Uterus (tissue), 4 donors: ENCODE measurements around the gene LRRC4C. TPM values are rescaled to one million over a fixed set of nuclear protein-coding genes. Genes with fewer than 3 reads are reported as not detected.

Experiments used
- DNase-seq, 2 donors: peaks; one replicate each; pipeline ENCODE4 v3.0.0-alpha.2; 2019 to 2020
- H3K27ac ChIP-seq, 2 donors: fragments of 200-600 bp; sonication (generic); 1 replicate in 1 of 2; 2 replicates in 1 of 2; pipeline ENCODE4 v1.5.1; 2016 to 2018
- H3K27me3 ChIP-seq, 2 donors: fragments of 200-600 bp; sonication (generic); one replicate each; pipeline ENCODE4 v1.5.1; 2018 to 2019; ENCODE audit warnings: control low read depth in 1 of 2
- H3K36me3 ChIP-seq, 2 donors: fragments of 200-600 bp; sonication (generic); one replicate each; pipeline ENCODE4 v1.5.1; 2019; ENCODE audit warnings: control low read depth in 1 of 2
- H3K4me1 ChIP-seq, 2 donors: fragments of 200-600 bp; sonication (generic); one replicate each; pipeline ENCODE4 v1.5.1; 2018 to 2019; ENCODE audit warnings: control low read depth in 1 of 2
- H3K4me3 ChIP-seq, 2 donors: fragments of 200-600 bp; sonication (generic); 1 replicate in 1 of 2; 2 replicates in 1 of 2; pipeline ENCODE4 v1.5.1; 2018 to 2019; ENCODE audit warnings: mild to moderate bottlenecking in 1 of 2
- H3K9me3 ChIP-seq, 2 donors: fragments of 200-600 bp; sonication (generic); one replicate each; pipeline ENCODE4 v1.5.1; 2019; ENCODE audit warnings: control low read depth in 1 of 2
- POLR2A ChIP-seq, 2 donors: fragments of 450-650 bp; IDR thresholded peaks; one replicate each; pipeline ENCODE4 v1.6.1; 2016; ENCODE audit warnings: antibody characterized with exemption in 2 of 2, mild to moderate bottlenecking in 1 of 2, moderate library complexity in 1 of 2
- intact Hi-C: fragments of 100-400 bp; cut with DNase I; formaldehyde crosslinking; loops from one replicate; pipeline ENCODE4 v1.15.1; 2023; ENCODE audit warnings: low total_unique reads
- total RNA-seq, 4 donors: library from RNA; depleted of rRNA in 3 of 4; stranded (reverse); fragments of >200 nt in 3 of 4; gene quantifications; one replicate each; pipeline versions ENCODE4 v1.1.0 to v1.2.4, GENCODE V29; 2014 to 2023
- TF ChIP-seq, protein P1 (sequence below), 4 experiments: fragments of 200-600 bp in 2 of 4; fragments of 450-650 bp in 2 of 4; sonication (generic) in 2 of 4; IDR thresholded peaks; one replicate each; pipeline ENCODE4 v1.5.1; 2016 to 2019; ENCODE audit warnings: antibody characterized with exemption in 4 of 4, mild to moderate bottlenecking in 2 of 4, moderate library complexity in 1 of 4
- donor health status: DM: yes; HTN: yes; CAD: no.

Gene LRRC4C
- total RNA-seq, 4 donors from 2014 or later, result 1.5 to 16.9 (median 2.1) TPM; not detected in 1

DNA sequence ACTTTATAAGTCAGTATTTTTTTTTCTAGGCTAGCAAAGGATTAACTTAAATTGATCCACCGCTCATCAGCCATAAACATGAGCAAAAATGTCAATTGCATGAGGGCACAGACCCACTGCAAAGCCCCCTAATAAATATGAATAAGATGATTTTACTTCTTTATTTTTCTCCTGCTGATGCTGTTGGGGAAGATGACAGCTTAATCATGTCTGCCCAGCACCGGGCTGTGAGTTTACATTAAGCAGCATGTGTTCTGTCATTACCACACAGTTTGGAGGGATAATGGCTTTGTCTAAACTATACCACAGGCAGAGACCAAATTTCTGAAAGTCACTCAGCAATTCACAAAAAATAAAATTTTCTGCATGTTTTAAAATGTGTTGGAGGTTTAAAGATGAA lies 346.3 kb downstream of the LRRC4C start:
- Histone ChIP-seq H3K27me3 (no peaks in the 10 kb centered on the region), H3K36me3 (no peaks in the 10 kb centered on the region), H3K4me1 (no peaks in the 10 kb centered on the region), H3K4me3 (no peak overlapping the region), H3K27ac (no peak overlapping the region), H3K9me3 (no peaks in the 10 kb centered on the region)
- DNase-seq, result no peak
- TF ChIP-seq POLR2A (IDR thresholded peaks at IDR 0.05), result no peak
- TF ChIP-seq, protein P1, sequence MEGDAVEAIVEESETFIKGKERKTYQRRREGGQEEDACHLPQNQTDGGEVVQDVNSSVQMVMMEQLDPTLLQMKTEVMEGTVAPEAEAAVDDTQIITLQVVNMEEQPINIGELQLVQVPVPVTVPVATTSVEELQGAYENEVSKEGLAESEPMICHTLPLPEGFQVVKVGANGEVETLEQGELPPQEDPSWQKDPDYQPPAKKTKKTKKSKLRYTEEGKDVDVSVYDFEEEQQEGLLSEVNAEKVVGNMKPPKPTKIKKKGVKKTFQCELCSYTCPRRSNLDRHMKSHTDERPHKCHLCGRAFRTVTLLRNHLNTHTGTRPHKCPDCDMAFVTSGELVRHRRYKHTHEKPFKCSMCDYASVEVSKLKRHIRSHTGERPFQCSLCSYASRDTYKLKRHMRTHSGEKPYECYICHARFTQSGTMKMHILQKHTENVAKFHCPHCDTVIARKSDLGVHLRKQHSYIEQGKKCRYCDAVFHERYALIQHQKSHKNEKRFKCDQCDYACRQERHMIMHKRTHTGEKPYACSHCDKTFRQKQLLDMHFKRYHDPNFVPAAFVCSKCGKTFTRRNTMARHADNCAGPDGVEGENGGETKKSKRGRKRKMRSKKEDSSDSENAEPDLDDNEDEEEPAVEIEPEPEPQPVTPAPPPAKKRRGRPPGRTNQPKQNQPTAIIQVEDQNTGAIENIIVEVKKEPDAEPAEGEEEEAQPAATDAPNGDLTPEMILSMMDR (IDR thresholded peaks at IDR 0.05), result no peak
- intact Hi-C loops, result no loop called here

DNA sequence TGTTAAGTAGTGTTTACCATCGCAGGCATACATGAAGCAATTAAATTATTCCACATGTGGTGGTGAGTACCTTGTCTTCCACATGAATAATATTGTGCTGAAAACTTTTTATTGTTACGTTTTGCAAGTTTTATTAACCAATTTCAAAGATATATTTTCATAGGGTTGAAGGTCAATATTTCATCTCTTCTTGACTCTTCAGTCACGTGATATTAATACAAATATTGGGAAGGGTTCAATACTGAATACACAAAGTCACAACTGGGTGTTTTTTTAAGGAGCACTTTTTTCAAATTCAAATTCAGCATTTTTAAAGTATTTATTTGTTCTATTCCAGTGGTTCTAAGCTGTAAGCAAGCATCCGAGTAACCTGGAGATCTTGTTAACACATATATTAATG lies 348.9 kb downstream of the LRRC4C start:
- H3K27me3 ChIP-seq, result no peaks in the 10 kb centered on the region
- no peak for TF ChIP-seq POLR2A (IDR thresholded peaks at IDR 0.05)
- TF ChIP-seq, protein P1 (IDR thresholded peaks at IDR 0.05), result no peak
- intact Hi-C loops, result no loop called here

DNA sequence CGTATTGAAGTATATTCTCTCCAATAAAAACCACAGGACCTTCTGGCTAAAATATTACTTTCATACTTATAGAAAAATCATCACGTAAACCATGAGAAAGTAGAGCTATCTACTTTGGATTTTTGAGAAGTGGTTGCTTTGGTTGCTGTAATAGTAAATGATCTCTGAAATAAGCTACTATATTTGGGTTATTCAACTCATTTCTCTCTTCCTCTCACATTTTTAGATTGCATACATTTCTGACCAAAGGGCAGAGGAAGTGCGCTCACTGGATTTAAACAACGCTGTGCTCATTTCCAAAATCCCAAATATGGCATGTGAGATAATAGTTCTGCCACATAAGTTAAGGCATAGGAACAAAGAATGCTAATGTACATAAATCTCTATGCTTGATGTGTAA lies 357.0 kb downstream of the LRRC4C start:
- Histone ChIP-seq H3K36me3 (no peaks in the 10 kb centered on the region), H3K4me1 (no peaks in the 10 kb centered on the region), H3K27ac (no peak overlapping the region), H3K27me3 (no peaks in the 10 kb centered on the region), H3K9me3 (no peaks in the 10 kb centered on the region), H3K4me3 (no peak overlapping the region)
- TF ChIP-seq POLR2A (IDR thresholded peaks at IDR 0.05), result no peak
- DNase-seq, result no peak
- intact Hi-C loops, result no loop called here

More for the DNA sequence above, 348.9 kb downstream of the LRRC4C start:
- Histone ChIP-seq H3K4me1 (no peaks in the 10 kb centered on the region), H3K9me3 (no peaks in the 10 kb centered on the region), H3K27ac (no peak overlapping the region), H3K36me3 (no peaks in the 10 kb centered on the region), H3K4me3 (no peak overlapping the region)
- DNase-seq, result no peak

DNA sequence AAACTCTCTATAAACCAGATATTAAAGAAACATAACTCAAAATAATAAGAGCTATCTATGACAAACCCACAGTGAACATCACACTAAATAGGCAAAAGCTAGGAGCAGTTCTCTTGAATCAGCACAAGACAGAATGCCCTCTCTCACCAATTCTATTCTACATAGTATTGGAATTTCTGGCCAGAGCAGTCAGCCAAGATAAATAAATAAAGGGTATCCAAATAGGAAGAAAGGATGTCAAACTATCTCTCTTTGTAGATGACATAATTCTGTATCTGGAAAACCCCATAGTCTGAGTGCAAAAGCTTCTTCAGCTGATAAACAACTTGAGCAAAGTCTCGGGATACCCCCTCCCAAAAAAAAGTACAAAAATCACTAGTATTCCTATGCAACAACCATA lies 359.8 kb downstream of the LRRC4C start:
- no peak for TF ChIP-seq POLR2A (IDR thresholded peaks at IDR 0.05)
- TF ChIP-seq, protein P1 (IDR thresholded peaks at IDR 0.05), result no peak
- no peak overlapping the region for H3K4me3 ChIP-seq
- intact Hi-C loops, result no loop called here
- H3K27me3 ChIP-seq, result no peaks in the 10 kb centered on the region
- DNase-seq, result no peak
- no peaks in the 10 kb centered on the region for H3K4me1 ChIP-seq
- H3K27ac ChIP-seq, result no peak overlapping the region
- no peaks in the 10 kb centered on the region for H3K9me3 ChIP-seq
- H3K36me3 ChIP-seq, result no peaks in the 10 kb centered on the region

DNA sequence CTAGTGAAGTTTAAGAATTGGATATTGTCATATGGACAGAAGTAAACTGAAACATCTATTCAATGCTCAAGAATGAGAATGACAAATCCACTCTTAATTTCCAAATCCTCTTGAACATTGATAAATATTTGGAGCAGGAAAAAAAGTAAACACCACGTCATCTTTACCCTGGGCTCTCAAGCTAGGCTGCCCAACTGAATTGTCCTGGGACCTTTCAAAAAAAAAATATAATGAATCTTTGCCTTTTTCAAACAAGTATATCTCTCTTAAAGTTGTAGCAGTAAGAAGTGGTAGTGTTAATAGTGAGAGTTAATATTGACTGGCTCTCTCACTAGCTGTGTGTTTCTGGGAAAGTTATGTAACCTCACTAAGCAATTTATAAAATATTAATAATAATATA lies 374.3 kb downstream of the LRRC4C start:
- no peaks in the 10 kb centered on the region for H3K9me3 ChIP-seq
- H3K36me3 ChIP-seq, result no peaks in the 10 kb centered on the region
- H3K4me1 ChIP-seq, result no peaks in the 10 kb centered on the region
- H3K27me3 ChIP-seq, result no peaks in the 10 kb centered on the region
- intact Hi-C loops, result no loop called here
- TF ChIP-seq, protein P1 (IDR thresholded peaks at IDR 0.05), result no peak
- TF ChIP-seq POLR2A (IDR thresholded peaks at IDR 0.05), result no peak
- no peak overlapping the region for H3K4me3 ChIP-seq
- no peak overlapping the region for H3K27ac ChIP-seq
- DNase-seq, result no peak

DNA sequence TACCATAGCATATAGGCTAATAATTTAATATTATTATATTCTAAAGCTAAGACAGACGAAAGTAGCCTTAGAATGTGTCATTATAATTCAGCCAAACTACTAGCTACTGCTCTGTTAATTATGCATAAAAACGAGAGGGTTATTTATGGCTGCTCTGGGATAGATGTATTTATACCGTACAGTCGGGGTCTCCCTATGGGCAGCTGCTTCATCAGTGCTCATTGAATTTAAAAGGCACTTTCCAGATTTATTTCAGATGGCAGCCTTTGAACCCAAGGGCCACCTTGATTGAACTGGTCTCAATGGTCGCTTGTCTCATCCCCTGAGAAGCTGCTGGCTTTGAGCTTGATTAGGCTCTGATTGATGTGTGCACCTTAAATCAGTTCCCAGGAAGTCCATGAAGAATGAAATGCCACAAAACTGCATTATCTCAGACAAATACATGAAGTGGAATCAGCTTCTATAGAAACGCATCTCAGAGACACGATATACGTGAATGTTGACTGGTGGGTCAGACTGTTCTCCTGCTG lies 377.6 kb downstream of the LRRC4C start:
- Histone ChIP-seq H3K27ac (no peak overlapping the region), H3K9me3 (no peaks in the 10 kb centered on the region), H3K27me3 (no peaks in the 10 kb centered on the region), H3K36me3 (no peaks in the 10 kb centered on the region), H3K4me3 (no peak overlapping the region), H3K4me1 (no peaks in the 10 kb centered on the region)
- TF ChIP-seq, protein P1 (IDR thresholded peaks at IDR 0.05), result no peak
- TF ChIP-seq POLR2A (IDR thresholded peaks at IDR 0.05), result no peak
- intact Hi-C loops, result no loop called here
- DNase-seq, result no peak
